Psoas muscle (tissue), 8 donors: Measurements from ENCODE around the gene BCORL1. TPM values are rescaled to one million over a fixed set of nuclear protein-coding genes. Genes with fewer than 3 reads are reported as not detected.
A peak's percentile ranks its signal among the peaks of the same experiment; 100 is the strongest.

ENCODE experiments used
- ATAC-seq, 4 donors: fragments of 200-7000 bp; cut with Tn5 transposase; one replicate each; pipeline ENCODE4 v1.9.1; 2020; ENCODE audit warnings: moderate library complexity in 3 of 4, mild to moderate bottlenecking in 2 of 4
- DNase-seq, 2 donors: peaks; one replicate each; pipeline ENCODE4 v3.0.0-alpha.2; 2020
- H3K27ac ChIP-seq: fragments of 200-600 bp; one replicate; pipeline ENCODE4 v1.8.0; 2022
- H3K27me3 ChIP-seq, 3 donors: fragments of 200-600 bp in 1 of 3; one replicate each; pipeline versions ENCODE4 v1.6.1 to v1.8.0; 2013 to 2022; ENCODE audit warnings: low read length in 2 of 3, mild to moderate bottlenecking in 2 of 3, moderate library complexity in 1 of 3; ENCODE audit not compliant: insufficient read depth in 3 of 3
- H3K36me3 ChIP-seq, 2 donors: fragments of 200-600 bp in 1 of 2; one replicate each; pipeline versions ENCODE4 v1.6.1 to v1.8.0; 2013 to 2022; ENCODE audit warnings: low read depth in 1 of 2, mild to moderate bottlenecking in 1 of 2, moderate library complexity in 1 of 2; ENCODE audit not compliant: insufficient read depth in 1 of 2
- H3K4me1 ChIP-seq: fragments of 200-600 bp; one replicate; pipeline ENCODE4 v1.8.0; 2022
- H3K4me3 ChIP-seq: fragments of 200-600 bp; one replicate; pipeline ENCODE4 v1.8.0; 2022; ENCODE audit warnings: mild to moderate bottlenecking
- H3K9me3 ChIP-seq: fragments of 200-600 bp; one replicate; pipeline ENCODE4 v1.8.0; 2022
- CTCF ChIP-seq: fragments of 200-600 bp; IDR thresholded peaks from one replicate; pipeline ENCODE4 v1.8.0; 2022; ENCODE audit warnings: antibody characterized with exemption
- WGBS, 3 donors: extraction: QIAGEN DNeasy Blood & Tissue Kit; methylation state at CpG; one replicate each; pipeline versions ENCODE4 v1.1.6 to v1.1.7; 2013; 5-methylcytosine and 5-hydroxymethylcytosine counted together
- intact Hi-C, 2 donors: fragments of 100-400 bp; cut with DNase I; formaldehyde crosslinking; loops; one replicate each; pipeline versions ENCODE4 v1.11.0 to v1.14.2; 2022
- polyA plus RNA-seq, 3 donors: library from polyadenylated mRNA; stranded (reverse); fragments of 200-250 nt; gene quantifications; one replicate each; pipeline ENCODE4 v1.2.3, GENCODE V29; 2013
- total RNA-seq, 4 donors: library from RNA; stranded (reverse); fragmentation: NEBNext Ultra II Directional in 2 of 4; extraction: Animal tissue kit (Norgen Biotek cat#: 25700) in 2 of 4; gene quantifications; one replicate each; pipeline versions ENCODE4 v1.2.1 to v1.2.4, GENCODE V29; 2021 to 2023
- donor health status: healthy with polysubstance abuse.
- donor health status: DM: no; HTN: no; CAD: no; lungs with moderate emphysema.
- donor health status: Bipolar disorder and iron deficiency.
- donor health status: healthy.
- donor health status: DM: yes; HTN: yes; CAD: no.
- donor health status: DM: no; HTN: no; CAD: no.
- donor health status: DM: no; HTN: no; CAD: no.
- donor health status: DM: yes; HTN: yes; CAD: no.

BCORL1 gene
- total and polyA plus RNA-seq, 7 donors: 0.96 to 6.2 (median 4.5) TPM

- no peak for ATAC-seq
Measured at GRCh38 chrX:130103605-130104004, 121.2 kb downstream of the BCORL1 start.

GRCh38 chrX:130105244-130105643 lies 122.8 kb downstream of the BCORL1 start:
- H3K27me3 ChIP-seq: peaks cover 0 to 13% (median 9%) of the 10 kb centered on the region in 3 donors
- WGBS, 3 donors: 75 to 90% (median 75%) methylated on average over 3 of the region's 3 CpGs
- ATAC-seq: no peak

More at GRCh38 chrX:130103605-130104004, 121.2 kb downstream of the BCORL1 start:
- Histone ChIP-seq H3K27me3 (peaks cover 0 to 13% (median 1%) of the 10 kb centered on the region in 3 donors), H3K4me1 (no peaks in the 10 kb centered on the region), H3K27ac (no peak overlapping the region), H3K4me3 (no peak overlapping the region), H3K36me3 (no peaks in the 10 kb centered on the region), H3K9me3 (no peaks in the 10 kb centered on the region)
- intact Hi-C loops: no loop called here
- no peak for TF ChIP-seq CTCF
- 53 to 68% (median 64%) methylated on average over 3 of the region's 3 CpGs for WGBS, 3 donors
- DNase-seq: peak in 1 of 2 donors; percentile 35

GRCh38 chrX:130106071-130106470 lies 123.6 kb downstream of the BCORL1 start:
- intact Hi-C loops: no loop called here
- Histone ChIP-seq H3K9me3 (no peaks in the 10 kb centered on the region), H3K27me3 (peaks cover 0 to 9% (median 9%) of the 10 kb centered on the region in 3 donors), H3K4me1 (no peaks in the 10 kb centered on the region), H3K27ac (no peak overlapping the region), H3K36me3 (no peaks in the 10 kb centered on the region), H3K4me3 (no peak overlapping the region)
- DNase-seq: no peak
- no peak for ATAC-seq
- WGBS, 3 donors: 44 to 61% (median 51%) methylated on average over 9 to 10 of the region's 10 CpGs
- TF ChIP-seq CTCF: no peak

More at GRCh38 chrX:130105244-130105643, 122.8 kb downstream of the BCORL1 start:
- H3K27ac ChIP-seq: no peak overlapping the region
- no peak overlapping the region for H3K4me3 ChIP-seq
- intact Hi-C loops: no loop called here
- DNase-seq: no peak
- no peaks in the 10 kb centered on the region for H3K4me1 ChIP-seq
- H3K36me3 ChIP-seq: no peaks in the 10 kb centered on the region
- no peaks in the 10 kb centered on the region for H3K9me3 ChIP-seq
- TF ChIP-seq CTCF: no peak

Other genes starting within 250 kb of the BCORL1 start
- gene XPNPEP2, start 243.7 kb upstream of the BCORL1 start, total RNA-seq: under 1 TPM; 0.25 to 0.97 (median 0.49) TPM
- gene XPNPEP2, start 243.7 kb upstream of the BCORL1 start, polyA plus RNA-seq: under 1 TPM; 0.41 to 0.52 (median 0.43) TPM
- gene SASH3, start 202.7 kb upstream of the BCORL1 start, total RNA-seq: 1 to 10 TPM; 1.8 to 2.5 (median 2.3) TPM
- gene SASH3, start 202.7 kb upstream of the BCORL1 start, polyA plus RNA-seq: 1 to 10 TPM in 2 of 3 donors, under 1 TPM in 1; 0.58 to 2.2 (median 1.1) TPM
- gene ZDHHC9, start 138.7 kb upstream of the BCORL1 start, total RNA-seq: 10 to 100 TPM; 13.8 to 30.3 (median 17.6) TPM
- gene ZDHHC9, start 138.7 kb upstream of the BCORL1 start, polyA plus RNA-seq: 10 to 100 TPM in 2 of 3 donors, 1 to 10 TPM in 1; 8.7 to 32.7 (median 13.5) TPM
- gene UTP14A, start 76.5 kb upstream of the BCORL1 start, total RNA-seq: 10 to 100 TPM; 15.2 to 18.9 (median 16.2) TPM
- 10 to 100 TPM; 14.7 to 23.1 (median 18.1) TPM for gene UTP14A, start 76.5 kb upstream of the BCORL1 start, polyA plus RNA-seq
- gene ELF4, start 127.9 kb downstream of the BCORL1 start, total RNA-seq: 1 to 10 TPM; 1.5 to 2.9 (median 2.2) TPM
- 1 to 10 TPM in 1 of 3 donors, under 1 TPM in 2; 0.55 to 1.2 (median 0.76) TPM for gene ELF4, start 127.9 kb downstream of the BCORL1 start, polyA plus RNA-seq
- gene AIFM1, start 183.2 kb downstream of the BCORL1 start, total RNA-seq: 10 to 100 TPM; 48.6 to 59.9 (median 53.1) TPM
- gene AIFM1, start 183.2 kb downstream of the BCORL1 start, polyA plus RNA-seq: 10 to 100 TPM; 53.8 to 61.6 (median 59.5) TPM
- under 1 TPM in 2 of 4 donors, not detected in 2; 0.21 to 0.30 TPM for gene RAB33A, start 189.3 kb downstream of the BCORL1 start, total RNA-seq
- under 1 TPM; 0.03 to 0.16 (median 0.13) TPM for gene RAB33A, start 189.3 kb downstream of the BCORL1 start, polyA plus RNA-seq